Measurements from ENCODE around the gene THSD7B. TPM values are rescaled to one million over a fixed set of nuclear protein-coding genes. Genes with fewer than 3 reads are reported as not detected.

THSD7B gene
- total and polyA plus RNA-seq, 2 of the 13 experiments (the other 11 are each of a cell fraction or from before 2014, with no cell fraction given): 0.02 TPM; not detected in 1

GRCh38 chr2:137677466-137677865 lies 912.1 kb downstream of the THSD7B start:
- DNase-seq (ENCODE audit: low spot score) (no peak), ATAC-seq (no peak), FAIRE-seq (no peak)
- 12% methylated on average over 1 of the region's 1 CpG for WGBS (ENCODE audit: low lambda C conversion rate)
- no peak overlapping the region for H3K4me3 ChIP-seq (replicated peaks in 1 of 3; ENCODE audit: insufficient read depth in 1 of 3, low read depth in 2 of 3, low read length in 3 of 3)
- no peaks in the 10 kb centered on the region for H3K9me3 ChIP-seq (ENCODE audit: low read length)
- intact Hi-C loops (cut with micrococcal nuclease; ENCODE audit: unreplicated experiment) (no loop called here), in situ Hi-C loops (cut with HindIII; ENCODE audit: extremely low pct_ligation_motif_present, low pct_unique_long_range_greater_than_20kb) (no loop called here)
- H3K27ac ChIP-seq (ENCODE audit: extremely low read length, insufficient read depth, low read length): no peak overlapping the region
- no peaks in the 10 kb centered on the region for H3K27me3 ChIP-seq (ENCODE audit: control insufficient read depth in 1 of 2, insufficient read depth in 2 of 2, low read length in 2 of 2)
- no peaks in the 10 kb centered on the region for H4K20me1 ChIP-seq (ENCODE audit: insufficient read depth, low read length)
- H3K79me2 ChIP-seq (ENCODE audit: insufficient read depth, low read length): no peaks in the 10 kb centered on the region
- no TSS peak for BruUV-seq (replicated peaks)
- H2AFZ ChIP-seq (ENCODE audit: low read length): no peak overlapping the region
- H3K4me1 ChIP-seq (ENCODE audit: insufficient read depth, low read length): no peaks in the 10 kb centered on the region
- ChIA-PET CTCF (ENCODE audit: low intra/inter-chr PET ratio, low total read pairs) (no interaction called here), POLR2A (no interaction called here)
- H3K36me3 ChIP-seq (replicated peaks in 1 of 2; ENCODE audit: control insufficient read depth in 1 of 2, insufficient read depth in 2 of 2, low read length in 2 of 2): no peaks in the 10 kb centered on the region
- TF ChIP-seq RFXANK (CRISPR knock-in tag; IDR thresholded peaks at IDR 0.05) (no peak), SP1 (IDR thresholded peaks at IDR 0.05) (no peak), SP1 (CRISPR knock-in tag; IDR thresholded peaks at IDR 0.05) (no peak), ZNF414 (CRISPR knock-in tag; IDR thresholded peaks at IDR 0.05) (no peak), ZFX (CRISPR knock-in tag; IDR thresholded peaks at IDR 0.05; ENCODE audit: low read depth) (no peak), MED13 (CRISPR knock-in tag; IDR thresholded peaks at IDR 0.05) (no peak), ZNF317 (CRISPR knock-in tag; IDR thresholded peaks at IDR 0.05) (no peak)
- TF ChIP-seq, protein P1, sequence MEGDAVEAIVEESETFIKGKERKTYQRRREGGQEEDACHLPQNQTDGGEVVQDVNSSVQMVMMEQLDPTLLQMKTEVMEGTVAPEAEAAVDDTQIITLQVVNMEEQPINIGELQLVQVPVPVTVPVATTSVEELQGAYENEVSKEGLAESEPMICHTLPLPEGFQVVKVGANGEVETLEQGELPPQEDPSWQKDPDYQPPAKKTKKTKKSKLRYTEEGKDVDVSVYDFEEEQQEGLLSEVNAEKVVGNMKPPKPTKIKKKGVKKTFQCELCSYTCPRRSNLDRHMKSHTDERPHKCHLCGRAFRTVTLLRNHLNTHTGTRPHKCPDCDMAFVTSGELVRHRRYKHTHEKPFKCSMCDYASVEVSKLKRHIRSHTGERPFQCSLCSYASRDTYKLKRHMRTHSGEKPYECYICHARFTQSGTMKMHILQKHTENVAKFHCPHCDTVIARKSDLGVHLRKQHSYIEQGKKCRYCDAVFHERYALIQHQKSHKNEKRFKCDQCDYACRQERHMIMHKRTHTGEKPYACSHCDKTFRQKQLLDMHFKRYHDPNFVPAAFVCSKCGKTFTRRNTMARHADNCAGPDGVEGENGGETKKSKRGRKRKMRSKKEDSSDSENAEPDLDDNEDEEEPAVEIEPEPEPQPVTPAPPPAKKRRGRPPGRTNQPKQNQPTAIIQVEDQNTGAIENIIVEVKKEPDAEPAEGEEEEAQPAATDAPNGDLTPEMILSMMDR (CRISPR knock-in tag; IDR thresholded peaks at IDR 0.05): 0 out of 2 replicates have a peak, but pooled peaks have one; percentile 7
- H3K4me2 ChIP-seq (ENCODE audit: low read depth, low read length): no peak overlapping the region
- H3K9ac ChIP-seq (ENCODE audit: insufficient read depth, low read depth, low read length): no peak overlapping the region

GRCh38 chr2:137689549-137689948 lies 924.2 kb downstream of the THSD7B start:
- Histone ChIP-seq H3K27me3 (ENCODE audit: control insufficient read depth in 1 of 2, insufficient read depth in 2 of 2, low read length in 2 of 2) (no peaks in the 10 kb centered on the region; a peak in 1 of 5 replicates), H3K4me1 (ENCODE audit: insufficient read depth, low read length) (no peaks in the 10 kb centered on the region), H3K9ac (ENCODE audit: insufficient read depth, low read depth, low read length) (no peak overlapping the region), H3K4me3 (replicated peaks in 1 of 3; ENCODE audit: insufficient read depth in 1 of 3, low read depth in 2 of 3, low read length in 3 of 3) (no peak overlapping the region), H2AFZ (ENCODE audit: low read length) (no peak overlapping the region), H3K36me3 (replicated peaks in 1 of 2; ENCODE audit: control insufficient read depth in 1 of 2, insufficient read depth in 2 of 2, low read length in 2 of 2) (no peaks in the 10 kb centered on the region), H3K79me2 (ENCODE audit: insufficient read depth, low read length) (no peaks in the 10 kb centered on the region), H3K9me3 (ENCODE audit: low read length) (no peaks in the 10 kb centered on the region), H3K4me2 (ENCODE audit: low read depth, low read length) (no peak overlapping the region), H3K27ac (ENCODE audit: extremely low read length, insufficient read depth, low read length) (no peak overlapping the region), H4K20me1 (ENCODE audit: insufficient read depth, low read length) (no peaks in the 10 kb centered on the region)
- BruUV-seq (replicated peaks): no TSS peak
- ChIA-PET POLR2A (no interaction called here), CTCF (ENCODE audit: low intra/inter-chr PET ratio, low total read pairs) (no interaction called here)
- in situ Hi-C loops (cut with HindIII; ENCODE audit: extremely low pct_ligation_motif_present, low pct_unique_long_range_greater_than_20kb): no loop called here
- no peak for DNase-seq (ENCODE audit: low spot score)
- intact Hi-C loops (cut with micrococcal nuclease; ENCODE audit: unreplicated experiment): no loop called here
- no peak for ATAC-seq
- no peak for FAIRE-seq
- 3% methylated on average over 1 of the region's 1 CpG for WGBS (ENCODE audit: low lambda C conversion rate)
- TF ChIP-seq PBX2 (CRISPR knock-in tag; IDR thresholded peaks at IDR 0.05) (no peak), ZFP36 (IDR thresholded peaks at IDR 0.05; ENCODE audit: borderline replicate concordance, low read depth, low read length, partially characterized antibody) (no peak), PHF5A (CRISPR knock-in tag; IDR thresholded peaks at IDR 0.05; ENCODE audit: low read depth, unreplicated experiment) (no peak), ZBTB43 (CRISPR knock-in tag; conservative IDR thresholded peaks at IDR 0.05) (no peak), ZNF878 (CRISPR knock-in tag; IDR thresholded peaks at IDR 0.05) (no peak), ZFP1 (CRISPR knock-in tag; IDR thresholded peaks at IDR 0.05) (no peak), ZNF207 (IDR thresholded peaks at IDR 0.05; ENCODE audit: borderline replicate concordance) (no peak)

Data from HepG2 (cell line).